Fibroblast of skin of right quadriceps (primary cell): Measurements from ENCODE around the gene TMEM260.
"Not testable (repeated sequence)": the region's sequence is repeated elsewhere in the genome, so short reads cannot be mapped to it uniquely, and the experiment has no call there.

Source experiments
- DNase-seq: peaks from one replicate; pipeline ENCODE4 v3.0.0-alpha.2; 2013

The TMEM260 gene

DNA sequence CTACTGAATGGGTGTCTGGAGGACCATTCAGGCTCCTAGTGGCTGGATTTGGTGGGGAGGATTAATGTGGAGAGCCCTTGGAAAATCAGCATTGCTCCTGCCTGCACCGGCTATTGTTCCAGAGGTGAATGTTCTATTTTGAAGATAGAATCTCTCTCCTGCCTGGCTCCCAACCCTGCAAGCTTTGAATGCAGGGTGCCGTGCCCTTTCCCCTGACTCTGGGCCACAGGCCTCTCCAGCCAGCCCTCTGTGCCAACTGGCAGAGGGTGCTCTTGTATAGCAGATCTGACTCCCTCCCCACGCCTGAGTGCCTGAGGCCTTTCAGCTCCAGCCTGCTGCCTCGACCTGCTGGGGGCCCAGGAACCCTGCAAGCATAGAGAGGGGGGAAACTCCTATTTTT lies 106.8 kb downstream of the TMEM260 start:
- no peak for DNase-seq

DNA sequence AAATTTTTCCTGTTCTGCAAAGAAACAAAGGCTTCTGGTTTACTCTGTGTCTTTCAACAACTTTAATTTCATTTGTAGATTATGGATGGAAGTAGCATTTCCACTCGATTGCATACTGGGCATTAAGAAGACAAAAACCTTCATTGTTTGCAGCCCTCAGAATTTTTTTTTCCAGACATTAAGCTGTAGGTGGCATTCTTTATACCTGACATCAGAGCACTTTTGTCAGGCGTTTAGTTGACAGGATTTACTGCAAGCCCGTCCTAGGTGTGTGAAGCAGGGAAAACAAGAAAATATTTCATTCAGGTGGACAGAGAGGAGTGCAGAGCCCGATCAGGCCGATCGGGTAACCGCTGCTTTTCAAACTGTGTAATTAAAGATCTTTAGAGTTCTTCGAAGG lies 107.5 kb downstream of the TMEM260 start:
- no peak for DNase-seq

DNA sequence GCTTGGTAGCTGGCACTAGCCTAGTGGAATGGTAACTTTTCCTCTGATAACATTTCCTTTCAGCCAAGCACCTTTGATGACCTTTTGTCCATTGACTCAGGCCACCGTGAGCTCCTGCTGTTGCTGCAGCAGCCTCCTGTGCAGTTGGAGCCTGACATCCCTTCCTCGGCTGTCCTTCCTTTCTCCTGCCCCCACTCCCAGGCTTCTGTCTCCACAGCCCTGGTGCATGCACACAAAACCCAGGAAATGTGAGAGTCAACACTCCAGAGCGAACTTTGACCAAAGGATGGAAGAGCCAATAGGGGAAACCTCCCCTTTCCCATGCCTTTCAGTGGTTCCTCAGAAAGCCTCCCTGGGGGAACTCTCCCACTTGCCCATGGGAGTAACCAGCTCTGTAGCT lies 115.0 kb downstream of the TMEM260 start:
- no peak for DNase-seq

DNA sequence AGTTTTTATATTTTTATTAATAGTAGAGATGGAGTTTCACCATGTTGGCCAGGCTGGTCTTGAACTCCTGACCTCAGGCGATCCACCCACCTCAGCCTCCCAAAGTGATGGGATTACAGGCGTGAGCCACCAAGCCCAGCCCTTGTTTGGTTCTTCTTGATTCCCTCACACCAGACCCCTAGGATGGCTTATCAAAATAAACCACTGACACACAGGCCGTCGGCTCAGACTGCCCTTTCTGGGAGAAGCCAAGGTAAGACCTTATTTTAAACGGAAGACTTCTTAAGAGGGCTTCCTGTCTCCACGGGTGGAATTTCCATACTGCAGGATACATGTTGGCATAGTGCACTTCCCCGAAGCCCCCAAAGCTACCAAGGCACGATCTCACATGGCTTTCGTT lies 115.6 kb downstream of the TMEM260 start:
- not testable (repeated sequence) for DNase-seq
